MCF 10A (cell line): Measurements from ENCODE around the gene HMGCS1. TPM values are rescaled to one million over a fixed set of nuclear protein-coding genes. Genes with fewer than 3 reads are reported as not detected.
A peak's percentile ranks its signal among the peaks of the same experiment; 100 is the strongest.

Source experiments
- BruUV-seq: library from RNA; stranded (reverse); fragments of 400-500 nt; replicated peaks from 2 replicates; lab custom pipeline; 2021; lab: Mats Ljungman, UMichigan
- CTCF ChIA-PET: fragments of 300-600 bp; sonication (Branson Sonifier 250); formaldehyde crosslinking; extraction: SDS; loops from one replicate; lab custom pipeline; 2021; ENCODE audit warnings: antibody characterized with exemption, inconsistent platforms; lab: Yijun Ruan, JAX
- POLR2A ChIA-PET: fragments of 300-600, 350-650 bp; sonication (Branson Sonifier 250); formaldehyde crosslinking; extraction: SDS; loops from one replicate; lab custom pipeline; 2020; ENCODE audit warnings: antibody characterized with exemption, inconsistent platforms; lab: Yijun Ruan, JAX
- DNase-seq: peaks from one replicate; pipeline ENCODE4 v3.0.0-alpha.2; 2018; ENCODE audit not compliant: unreplicated experiment
- H3K27ac Mint-ChIP-seq: one replicate; pipeline ENCODE4 v1.8.0; 2022; ENCODE audit warnings: mild to moderate bottlenecking, low read depth, mixed read lengths; ENCODE audit not compliant: unreplicated experiment
- H3K27me3 Mint-ChIP-seq: one replicate; pipeline ENCODE4 v1.8.0; 2022; ENCODE audit warnings: mixed read lengths; ENCODE audit not compliant: insufficient read depth, unreplicated experiment
- H3K36me3 Mint-ChIP-seq: one replicate; pipeline ENCODE4 v1.8.0; 2022; ENCODE audit warnings: mild to moderate bottlenecking, moderate library complexity, mixed read lengths; ENCODE audit not compliant: insufficient read depth, unreplicated experiment
- H3K4me1 Mint-ChIP-seq: one replicate; pipeline ENCODE4 v1.8.0; 2022; ENCODE audit warnings: mixed read lengths; ENCODE audit not compliant: insufficient read depth, unreplicated experiment
- H3K4me3 Mint-ChIP-seq: one replicate; pipeline ENCODE4 v1.8.0; 2022; ENCODE audit warnings: mild to moderate bottlenecking, moderate library complexity, mixed read lengths; ENCODE audit not compliant: unreplicated experiment
- H3K9me3 Mint-ChIP-seq: one replicate; pipeline ENCODE4 v1.8.0; 2022; ENCODE audit warnings: mixed read lengths; ENCODE audit not compliant: unreplicated experiment
- intact Hi-C: fragments of 100-400 bp; cut with micrococcal nuclease; formaldehyde crosslinking; loops from 2 replicates; pipeline ENCODE4 v1.14.1; 2022
- total RNA-seq: library from RNA; stranded (reverse); gene quantifications from 2 replicates; pipeline ENCODE4 v1.2.3, GENCODE V29; 2022
- TF ChIP-seq, protein P1 (sequence below): fragments of 200-600 bp; IDR thresholded peaks from one replicate; pipeline ENCODE4 v1.8.0; 2022; ENCODE audit warnings: antibody characterized with exemption, mild to moderate bottlenecking; ENCODE audit not compliant: unreplicated experiment

The HMGCS1 gene
- total RNA-seq, 1 experiment from 2014 or later = 36.2 TPM

DNA sequence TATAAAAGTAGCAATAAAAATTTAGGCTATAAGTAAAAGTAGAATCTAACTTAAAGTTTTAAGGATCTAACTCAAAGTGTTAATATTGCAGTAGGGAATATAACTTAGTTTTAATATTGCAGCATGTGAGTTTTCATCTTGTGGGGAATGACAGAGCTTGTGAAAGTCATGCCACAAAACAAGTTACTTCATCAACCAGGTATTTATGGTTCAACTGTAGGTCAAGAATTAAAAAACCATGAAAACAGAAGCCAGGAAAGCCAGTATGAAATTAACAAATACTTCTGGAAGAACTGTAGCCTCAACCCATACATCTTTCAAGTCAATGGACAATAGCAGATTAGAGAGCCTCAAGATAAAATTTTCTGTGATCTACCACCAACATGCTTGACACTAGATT, 19.0 kb downstream of the HMGCS1 start:
- Mint-ChIP-seq H3K4me3 (no peak overlapping the region), H3K27me3 (no peaks in the 10 kb centered on the region), H3K36me3 (peaks cover 88% of the 10 kb centered on the region), H3K27ac (no peak overlapping the region), H3K9me3 (no peaks in the 10 kb centered on the region), H3K4me1 (peaks cover 6% of the 10 kb centered on the region)
- no TSS peak for BruUV-seq
- TF ChIP-seq, protein P1, sequence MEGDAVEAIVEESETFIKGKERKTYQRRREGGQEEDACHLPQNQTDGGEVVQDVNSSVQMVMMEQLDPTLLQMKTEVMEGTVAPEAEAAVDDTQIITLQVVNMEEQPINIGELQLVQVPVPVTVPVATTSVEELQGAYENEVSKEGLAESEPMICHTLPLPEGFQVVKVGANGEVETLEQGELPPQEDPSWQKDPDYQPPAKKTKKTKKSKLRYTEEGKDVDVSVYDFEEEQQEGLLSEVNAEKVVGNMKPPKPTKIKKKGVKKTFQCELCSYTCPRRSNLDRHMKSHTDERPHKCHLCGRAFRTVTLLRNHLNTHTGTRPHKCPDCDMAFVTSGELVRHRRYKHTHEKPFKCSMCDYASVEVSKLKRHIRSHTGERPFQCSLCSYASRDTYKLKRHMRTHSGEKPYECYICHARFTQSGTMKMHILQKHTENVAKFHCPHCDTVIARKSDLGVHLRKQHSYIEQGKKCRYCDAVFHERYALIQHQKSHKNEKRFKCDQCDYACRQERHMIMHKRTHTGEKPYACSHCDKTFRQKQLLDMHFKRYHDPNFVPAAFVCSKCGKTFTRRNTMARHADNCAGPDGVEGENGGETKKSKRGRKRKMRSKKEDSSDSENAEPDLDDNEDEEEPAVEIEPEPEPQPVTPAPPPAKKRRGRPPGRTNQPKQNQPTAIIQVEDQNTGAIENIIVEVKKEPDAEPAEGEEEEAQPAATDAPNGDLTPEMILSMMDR = no peak
- intact Hi-C loops = no loop called here
- DNase-seq = no peak
- CTCF ChIA-PET = interaction anchor here (1.4 to 1.5 kb wide), 2 partner anchors 188 to 190 kb away, joined by 6 read pairs; no protein-coding TSS in a partner anchor
- POLR2A ChIA-PET = interaction anchor here (1.0 to 1.7 kb wide), 2 partner anchors 18 to 21 kb away, joined by 3 to 6 read pairs; partner anchors contain the start of gene HMGCS1

DNA sequence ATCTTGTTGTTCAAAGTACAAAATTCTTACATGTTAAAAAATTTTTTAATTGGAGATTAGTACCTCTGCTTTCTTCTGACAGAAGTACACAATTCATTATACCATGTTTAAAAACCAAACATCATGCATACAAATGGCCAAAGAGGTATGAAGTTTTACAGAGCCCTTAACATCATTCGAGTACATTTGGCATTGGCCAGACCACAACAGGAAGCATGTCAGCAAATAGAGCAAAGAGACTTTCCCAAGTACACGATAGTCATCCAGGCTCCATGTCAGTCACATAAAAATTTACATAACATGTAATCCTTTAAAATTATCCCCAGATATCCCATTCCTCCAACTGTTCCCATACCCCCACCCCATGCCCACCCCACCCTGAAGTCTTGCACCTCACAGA, 22.5 kb downstream of the HMGCS1 start:
- no peaks in the 10 kb centered on the region for H3K27me3 Mint-ChIP-seq
- BruUV-seq = no TSS peak
- no peak overlapping the region for H3K27ac Mint-ChIP-seq
- no peak for DNase-seq
- ChIA-PET POLR2A (interaction anchor here (1.0 kb wide), 1 partner anchor 10 kb away, joined by 5 read pairs; no protein-coding TSS in a partner anchor), CTCF (interaction anchor here (0.9 to 1.2 kb wide), 3 partner anchors 14 to 99 kb away, joined by 3 to 7 read pairs (median 3); no protein-coding TSS in a partner anchor)
- peaks cover 6% of the 10 kb centered on the region for H3K4me1 Mint-ChIP-seq
- intact Hi-C loops = no loop called here
- H3K9me3 Mint-ChIP-seq = no peaks in the 10 kb centered on the region
- TF ChIP-seq, protein P1 = no peak
- peaks cover 68% of the 10 kb centered on the region for H3K36me3 Mint-ChIP-seq
- H3K4me3 Mint-ChIP-seq = no peak overlapping the region

DNA sequence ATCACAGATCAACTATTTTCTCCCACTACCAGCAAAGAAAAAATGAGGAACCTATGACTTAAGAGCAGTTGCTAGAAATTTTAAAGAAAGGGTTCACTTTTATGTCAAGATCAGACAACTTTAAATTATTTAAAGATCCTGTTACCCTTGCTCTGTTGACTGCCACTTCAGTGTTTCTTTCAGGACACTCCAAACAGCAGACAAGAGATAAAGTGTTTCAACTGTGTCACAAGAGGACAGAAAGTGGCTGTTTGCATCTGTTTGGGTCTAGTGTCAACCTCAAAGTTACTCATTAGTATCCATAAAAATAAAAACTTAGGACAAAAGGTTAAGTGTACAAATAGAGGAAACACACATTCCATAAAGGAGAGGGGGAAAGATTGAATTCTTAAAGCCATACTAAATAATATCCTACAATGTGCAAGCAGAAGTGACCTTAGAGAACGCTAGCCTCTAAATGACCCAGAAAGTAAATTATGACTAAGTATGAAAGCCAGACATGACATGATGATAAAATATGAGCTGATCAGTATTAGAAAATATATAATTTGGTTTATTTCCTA, 24.9 kb downstream of the HMGCS1 start:
- Mint-ChIP-seq H3K36me3 (peaks cover 59% of the 10 kb centered on the region), H3K9me3 (no peaks in the 10 kb centered on the region), H3K27me3 (no peaks in the 10 kb centered on the region), H3K27ac (no peak overlapping the region), H3K4me1 (no peaks in the 10 kb centered on the region), H3K4me3 (no peak overlapping the region)
- ChIA-PET POLR2A (interaction anchor here (0.5 to 0.6 kb wide), 2 partner anchors 21 to 125 kb away, joined by 3 read pairs; no protein-coding TSS in a partner anchor), CTCF (interaction anchor here (0.9 to 1.3 kb wide), 2 partner anchors 17 to 378 kb away, joined by 3 read pairs; no protein-coding TSS in a partner anchor)
- TF ChIP-seq, protein P1 = no peak
- no peak for DNase-seq
- no TSS peak for BruUV-seq
- intact Hi-C loops = no loop called here

DNA sequence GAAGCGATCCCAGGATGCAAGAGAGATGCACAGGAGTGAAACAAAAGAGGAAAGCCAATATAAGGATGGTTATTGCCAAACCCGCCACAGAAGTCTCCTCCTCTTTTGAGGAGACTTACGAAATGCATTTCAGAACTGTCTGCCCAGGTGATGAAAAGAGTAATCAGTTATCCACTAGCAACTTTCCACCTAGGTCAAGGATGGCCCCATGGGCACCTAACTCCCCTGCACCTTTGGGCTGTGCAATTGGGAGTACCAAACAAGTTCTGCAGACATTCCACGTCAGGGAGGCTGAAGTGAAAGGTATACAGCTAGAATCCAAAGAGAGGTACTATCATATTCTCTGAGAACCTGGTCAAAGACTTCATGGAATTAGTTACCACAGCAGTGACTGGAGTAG, 25.7 kb downstream of the HMGCS1 start:
- no peaks in the 10 kb centered on the region for H3K27me3 Mint-ChIP-seq
- ChIA-PET POLR2A (interaction anchor here (0.6 kb wide), 1 partner anchor 235 kb away, joined by 4 read pairs; no protein-coding TSS in a partner anchor), CTCF (interaction anchor here (0.7 to 1.3 kb wide), 2 partner anchors 102 to 384 kb away, joined by 3 read pairs; no protein-coding TSS in a partner anchor)
- DNase-seq = no peak
- H3K27ac Mint-ChIP-seq = peak overlapping the region; percentile 47
- peaks cover 50% of the 10 kb centered on the region for H3K36me3 Mint-ChIP-seq
- no peak overlapping the region for H3K4me3 Mint-ChIP-seq
- no peaks in the 10 kb centered on the region for H3K9me3 Mint-ChIP-seq
- TF ChIP-seq, protein P1 = no peak
- BruUV-seq = no TSS peak
- intact Hi-C loops = no loop called here
- no peaks in the 10 kb centered on the region for H3K4me1 Mint-ChIP-seq
